Measurements from ENCODE around the gene FKBP8.
"Not testable (repeated sequence)": the region's sequence is repeated elsewhere in the genome, so short reads cannot be mapped to it uniquely, and the experiment has no call there.

Gene FKBP8

DNA sequence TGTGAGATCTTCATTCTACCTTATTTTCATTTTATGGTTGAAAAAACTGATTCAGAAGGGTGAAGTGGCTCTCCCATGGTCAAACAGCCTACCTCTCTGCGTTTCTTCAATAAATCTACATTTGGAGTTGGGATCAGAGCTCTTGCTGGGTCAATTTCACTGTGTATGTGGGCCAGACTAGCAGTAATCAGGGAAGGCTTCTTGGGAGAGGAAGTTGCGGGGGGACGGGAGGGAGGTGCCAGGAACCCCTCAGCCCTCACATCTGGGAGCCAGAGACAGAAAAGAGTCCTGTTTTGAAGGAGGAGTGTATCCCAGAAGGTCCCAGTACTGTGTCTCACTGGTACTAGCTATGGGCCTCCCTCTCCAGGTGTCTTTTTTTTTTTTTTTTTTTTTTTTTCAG, 15.2 kb upstream of the FKBP8 start:
- DNase-seq (ENCODE audit: low spot score), result no peak

DNA sequence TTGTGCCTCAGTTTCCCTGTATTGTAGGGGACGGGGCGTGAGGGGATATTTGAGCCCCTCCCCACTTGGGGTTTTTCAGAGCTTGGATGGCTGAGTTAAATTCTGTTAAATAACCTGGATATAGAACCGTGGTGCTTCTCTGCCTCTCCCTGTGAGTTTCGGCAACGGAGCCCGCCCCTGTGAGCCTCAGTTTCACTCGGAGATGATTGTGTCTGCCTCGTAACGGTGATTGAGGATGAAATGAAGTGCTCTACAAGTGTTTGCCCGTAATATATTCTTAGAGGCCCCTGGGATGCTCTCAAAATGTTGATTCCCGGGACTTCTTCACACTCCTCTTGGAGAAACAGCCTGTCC, 14.8 kb upstream of the FKBP8 start:
- no peak for DNase-seq (ENCODE audit: low spot score)

GRCh38 chr19:18557411-18558201, 14.2 kb upstream of the FKBP8 start, which contains the start of gene KXD1:
Gene KXD1 (plus strand): TSS chr19:18557870. CDS start chr19:18562057, 4,187 bp downstream.
- peak; percentile 98 for DNase-seq (ENCODE audit: low spot score)

- no peak for DNase-seq (ENCODE audit: low spot score)
Measured at GRCh38 chr19:18551631-18552030, 8.3 kb upstream of the FKBP8 start.

GRCh38 chr19:18543814-18544475, 572 bp upstream of the FKBP8 start:
- DNase-seq (ENCODE audit: low spot score), result peak; percentile 64

DNA sequence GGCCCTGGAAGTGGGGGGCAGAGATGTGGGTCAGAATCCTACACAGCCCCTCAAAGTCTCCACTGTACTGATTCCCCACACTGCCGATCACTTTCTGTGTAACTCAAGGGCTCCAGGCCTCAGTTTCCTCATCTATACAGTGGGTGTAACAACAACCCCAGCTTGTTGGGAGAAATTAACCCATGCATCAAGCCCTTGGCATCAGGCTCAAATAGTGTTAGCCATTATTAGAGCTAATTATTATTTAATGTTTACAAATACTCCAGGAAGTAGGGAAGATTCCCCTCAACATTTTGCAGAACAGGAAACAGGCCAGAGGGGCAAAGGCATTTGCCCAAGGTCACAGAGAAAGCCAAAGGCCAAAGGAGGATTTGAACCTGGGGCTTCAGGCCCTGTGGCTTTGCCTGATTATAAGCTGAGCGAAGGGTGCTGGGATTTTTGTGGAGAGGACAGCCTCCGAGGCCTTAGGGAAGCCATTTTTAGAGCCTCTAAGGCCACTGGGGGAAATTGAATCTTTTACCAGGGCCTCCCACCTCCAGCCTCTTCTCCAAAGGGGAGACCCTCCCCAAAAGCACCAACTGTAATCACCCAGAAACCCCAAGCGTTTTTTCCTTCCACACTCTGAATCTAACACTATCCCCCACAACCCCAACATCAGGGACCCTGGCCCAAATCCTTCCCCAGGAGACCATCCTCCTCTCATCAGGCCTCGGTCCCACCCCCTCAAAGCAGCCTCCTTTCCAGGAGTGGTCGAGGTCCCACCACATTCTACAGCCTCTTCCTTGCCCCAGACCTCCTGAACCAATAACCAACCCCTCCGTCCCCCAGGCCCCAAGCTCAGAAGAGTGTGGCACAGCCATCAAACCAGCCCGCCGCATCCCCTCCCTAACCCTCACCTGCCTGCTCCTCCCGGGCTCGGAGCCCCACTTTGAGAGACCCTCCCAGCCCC, 1.1 kb downstream of the FKBP8 start:
- DNase-seq (ENCODE audit: low spot score), result no peak

- DNase-seq (ENCODE audit: low spot score), result no peak
Measured at GRCh38 chr19:18541258-18541991, 1.9 kb downstream of the FKBP8 start.

DNA sequence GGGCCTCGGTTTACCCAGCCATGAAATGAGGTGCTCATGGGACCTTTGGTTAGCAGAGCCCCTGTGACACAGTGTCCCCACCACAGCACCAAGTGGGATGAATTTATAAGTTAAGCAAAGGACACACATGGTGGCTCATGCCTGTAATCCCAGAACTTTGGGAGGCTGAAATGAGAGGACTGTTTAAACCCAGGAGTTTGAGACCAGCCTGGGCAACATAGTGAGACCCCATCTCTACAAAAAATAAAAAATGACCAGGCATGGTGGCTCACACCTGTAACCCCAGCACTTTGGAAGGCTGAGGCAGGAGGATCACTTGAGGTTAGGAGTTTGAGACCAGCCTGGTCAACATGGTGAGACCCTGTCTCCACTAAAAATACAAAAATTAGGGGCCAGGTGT, 3.2 kb downstream of the FKBP8 start:
- DNase-seq (ENCODE audit: low spot score), result not testable (repeated sequence)

DNA sequence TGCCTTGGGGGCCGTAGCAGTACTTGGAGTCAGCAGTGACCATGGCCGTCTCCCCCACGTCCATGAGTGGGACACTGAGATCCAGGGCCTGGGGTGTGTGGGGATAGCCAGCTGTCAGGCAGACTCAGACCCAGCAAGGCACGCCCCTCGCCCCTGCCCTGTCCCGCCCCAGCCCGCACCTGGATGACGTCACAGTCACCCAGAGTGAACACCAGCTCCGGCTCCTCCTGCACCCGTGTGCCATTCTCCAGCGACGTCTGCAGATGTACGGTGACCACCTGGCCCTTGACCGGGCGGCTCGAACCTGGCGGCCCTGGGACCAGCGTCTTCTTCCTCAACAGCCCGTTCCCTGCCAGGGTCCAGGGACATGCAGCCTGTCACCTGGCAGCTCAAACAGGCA, 4.0 kb downstream of the FKBP8 start:
- no peak for DNase-seq (ENCODE audit: low spot score)

DNA sequence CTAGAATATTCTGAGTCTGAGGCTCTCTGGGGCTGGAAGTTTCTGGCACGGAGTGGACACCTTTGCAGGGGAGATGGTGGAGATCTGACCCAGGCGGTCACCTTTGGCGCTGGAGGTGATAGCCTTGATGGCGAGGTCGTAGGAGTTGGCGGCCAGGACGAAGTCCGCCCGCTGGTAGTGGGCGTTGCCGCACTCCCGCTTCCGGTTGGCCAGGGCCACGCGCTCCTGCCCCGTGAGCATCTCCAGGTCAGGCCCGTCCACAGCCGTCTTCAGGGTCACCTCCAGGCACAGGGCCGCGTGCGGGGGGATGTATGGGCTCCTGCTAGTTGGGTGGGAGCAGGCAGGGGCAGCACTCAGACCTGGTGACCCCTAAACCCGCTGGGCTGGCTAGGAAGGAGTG, 5.3 kb downstream of the FKBP8 start:
- DNase-seq (ENCODE audit: low spot score), result no peak

GRCh38 chr19:18537431-18537830, 5.9 kb downstream of the FKBP8 start:
- DNase-seq (ENCODE audit: low spot score), result no peak

- DNase-seq (ENCODE audit: low spot score), result no peak
Measured at GRCh38 chr19:18536475-18536874, 6.9 kb downstream of the FKBP8 start.

DNA sequence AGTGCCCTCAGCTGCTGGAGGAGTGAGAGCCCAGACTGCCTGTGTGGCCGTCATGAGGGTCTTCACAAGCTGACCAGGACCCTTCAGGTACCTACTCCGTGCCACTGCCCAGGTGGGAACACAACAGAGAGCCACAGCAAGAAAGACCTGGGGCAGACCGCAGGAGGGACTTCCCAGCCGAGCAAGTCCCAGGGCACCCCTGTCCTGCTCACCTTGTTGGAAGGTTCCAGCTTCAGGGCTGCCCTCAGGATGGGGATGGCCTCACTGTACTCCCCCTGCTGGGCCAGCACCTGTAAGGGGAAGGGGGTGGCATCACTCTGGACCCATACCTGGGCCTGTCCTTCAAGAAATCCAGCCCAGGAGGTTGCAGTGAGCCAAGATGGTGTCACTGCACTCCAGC, 10.3 kb downstream of the FKBP8 start:
- no peak for DNase-seq (ENCODE audit: low spot score)

GRCh38 chr19:18532168-18532890, 11.0 kb downstream of the FKBP8 start:
- DNase-seq (ENCODE audit: low spot score), result no peak

DNA sequence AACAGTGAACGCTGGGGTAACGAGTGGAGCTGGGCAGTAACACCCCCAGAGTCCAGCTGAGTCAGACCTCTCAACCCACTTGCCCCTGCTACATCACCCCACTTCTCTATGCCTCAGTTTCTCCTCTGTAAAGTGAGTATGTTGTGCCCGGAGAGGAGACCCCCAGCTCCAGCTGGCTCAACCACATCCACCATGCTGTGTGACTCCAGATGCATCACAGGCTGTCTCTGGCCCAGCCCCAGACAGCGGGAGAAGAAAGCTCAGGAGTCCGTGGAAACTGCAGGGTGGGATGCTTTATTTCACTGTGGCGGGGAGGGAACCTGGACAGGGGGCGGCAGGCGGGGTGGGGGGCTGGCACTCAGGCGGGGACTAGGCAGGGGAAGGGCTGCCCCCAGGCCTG, 11.9 kb downstream of the FKBP8 start:
- DNase-seq (ENCODE audit: low spot score), result no peak

DNA sequence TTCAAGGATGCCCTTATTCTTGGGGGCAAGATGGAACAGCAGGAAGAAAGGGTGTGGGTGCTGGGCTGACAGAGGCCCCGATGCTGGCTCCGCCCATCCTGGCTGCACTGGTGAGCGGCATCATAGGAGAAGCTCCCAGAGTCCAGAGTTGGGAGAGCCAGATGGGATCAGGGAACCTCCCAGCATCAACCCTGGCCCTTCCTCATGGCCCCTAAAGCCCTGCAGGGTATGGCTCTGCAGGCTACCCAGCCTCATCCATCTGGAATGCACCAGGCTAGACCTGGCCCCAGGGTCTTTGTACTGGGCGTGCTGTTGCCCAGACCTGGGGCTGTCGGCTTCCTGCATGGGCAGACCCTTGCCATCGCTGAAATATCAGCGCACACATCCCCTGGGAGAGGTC, 13.6 kb downstream of the FKBP8 start:
- no peak for DNase-seq (ENCODE audit: low spot score)

- DNase-seq (ENCODE audit: low spot score), result no peak
Measured at GRCh38 chr19:18526316-18526715, 17.1 kb downstream of the FKBP8 start.

DNA sequence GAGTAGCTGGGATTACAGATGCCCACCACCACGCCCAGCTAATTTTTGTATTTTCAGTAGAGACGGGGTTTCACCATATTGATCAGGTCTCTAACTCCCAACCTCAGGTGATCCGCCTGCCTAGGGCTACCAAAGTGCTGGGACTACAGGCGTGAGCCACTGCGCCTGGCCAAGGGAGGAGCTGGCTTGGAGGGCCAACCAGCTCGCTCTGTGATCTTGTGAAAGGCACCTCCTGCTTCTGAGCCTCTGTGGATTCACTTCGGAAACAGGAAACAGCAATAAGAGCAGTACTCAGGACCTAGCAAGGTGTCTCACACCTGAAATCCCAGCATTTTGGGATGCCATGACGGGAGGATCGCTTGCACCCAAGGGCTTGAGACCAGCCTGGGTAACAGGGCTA, 19.5 kb downstream of the FKBP8 start:
- DNase-seq (ENCODE audit: low spot score), result no peak

DNA sequence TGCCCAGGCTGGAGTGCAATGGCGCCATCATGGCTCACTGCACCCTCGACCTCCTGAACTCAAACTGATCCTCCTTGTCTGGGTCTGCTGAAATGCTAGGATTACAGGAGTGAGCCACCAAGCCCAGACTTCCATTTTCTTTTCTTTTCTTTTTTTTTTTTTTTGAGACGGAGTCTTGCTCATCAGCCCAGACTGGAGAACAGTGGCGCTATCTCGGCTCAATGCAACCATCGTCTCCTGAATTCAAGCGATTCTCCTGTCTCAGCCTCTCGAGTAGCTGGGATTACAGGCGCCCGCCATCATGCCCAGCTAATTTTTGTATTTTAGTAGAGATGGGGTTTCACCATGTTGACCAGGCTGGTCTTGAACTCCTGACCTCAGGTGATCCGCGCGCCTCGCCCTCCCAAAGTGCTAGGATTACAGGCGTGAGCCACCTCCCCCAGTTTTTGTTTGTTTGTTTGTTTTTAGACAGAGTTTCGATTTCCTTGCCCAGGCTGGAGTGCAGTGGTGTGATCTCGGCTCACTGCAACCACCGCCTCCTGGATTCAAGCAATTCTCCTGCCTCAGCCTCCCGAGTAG, 20.4 kb downstream of the FKBP8 start:
- DNase-seq (ENCODE audit: low spot score), result not testable (repeated sequence)

- peak; percentile 97 for DNase-seq (ENCODE audit: low spot score)
Measured at GRCh38 chr19:18522124-18522861, 21.1 kb downstream of the FKBP8 start.
